AG08395 (cell line): ENCODE measurements around the gene ZNF584.

Source experiments
- DNase-seq: peaks from one replicate; pipeline ENCODE4 v3.0.0; 2012; ENCODE audit warnings: mixed read lengths, low spot score

ZNF584 gene

GRCh38 chr19:58466089-58466759 is 57.8 kb downstream of the ZNF584 start:
- DNase-seq, result no peak

DNA sequence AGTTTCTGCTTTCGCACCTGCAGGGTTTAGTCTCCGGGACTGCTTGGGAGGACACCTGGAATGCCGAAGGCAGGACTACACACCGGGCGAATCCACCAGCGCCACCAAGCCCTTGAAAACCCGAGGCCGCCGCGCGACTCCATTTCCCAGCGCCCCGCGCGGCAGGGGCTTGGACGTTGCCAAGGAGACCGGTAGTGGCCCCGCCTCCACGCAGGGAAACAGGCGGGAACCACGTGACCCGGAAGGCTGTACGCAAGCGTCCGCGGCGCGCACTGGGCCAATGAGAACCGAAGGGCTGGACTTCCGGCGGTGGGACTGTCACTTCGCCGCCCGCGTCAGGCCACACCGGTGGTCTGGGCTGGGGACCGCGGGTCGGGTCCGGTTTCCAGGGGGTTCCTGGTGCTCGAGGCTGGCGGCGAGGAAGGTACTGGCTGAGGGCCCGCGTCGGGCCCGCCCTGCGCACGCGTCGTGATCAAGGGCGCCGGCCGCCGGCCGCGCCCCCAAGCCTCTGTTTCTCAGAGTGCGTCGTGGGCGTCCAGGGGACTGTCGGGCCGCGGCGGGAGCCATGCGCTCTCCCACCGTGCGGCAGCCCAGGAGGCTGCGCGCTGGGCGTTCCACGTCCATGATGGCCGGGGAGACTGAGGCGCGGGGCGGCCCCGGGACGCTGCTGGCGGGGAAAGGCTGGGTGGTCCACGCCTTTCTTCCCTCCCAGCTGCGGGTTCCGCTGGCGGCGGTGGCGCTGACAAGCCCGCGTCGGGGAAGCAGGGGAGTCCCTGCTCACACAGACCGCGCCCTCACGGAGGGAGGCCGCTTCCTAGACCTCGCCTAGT is 58.5 kb downstream of the ZNF584 start, which contains the start of gene ZNF324:
ZNF324 (plus strand) TSS at position 321 of the 830 bp plus-strand sequence. CDS start 2,106 bp downstream, outside the sequence.
- peak; percentile 99 for DNase-seq
